Skeletal muscle tissue (tissue), 2 donors: Measurements from ENCODE around the gene TSPAN9. TPM values are rescaled to one million over a fixed set of nuclear protein-coding genes. Genes with fewer than 3 reads are reported as not detected.
A peak's percentile ranks its signal among the peaks of the same experiment; 100 is the strongest.

Experiments
- small RNA-seq: library from RNA; depleted of rRNA; stranded (forward); fragments of <200 nt; gene quantifications from one replicate; pipeline ENCODE3, GENCODE V24; 2014
- total RNA-seq: library from RNA; depleted of rRNA; stranded (reverse); fragments of >200 nt; gene quantifications from one replicate; pipeline ENCODE4 v1.2.3, GENCODE V29; 2014

Gene TSPAN9
- total RNA-seq, 1 donor from 2014 or later, result 66.3 TPM

Small RNAs within 50 kb of the gene (small RNA-seq; reads per million reads assigned to genes)
- gene AC005912.1, result 0.65 reads per million, percentile 69 among the genes with 10 or more reads in this experiment
- not detected for gene RF00017

Other genes starting within 250 kb of the TSPAN9 start
- gene NRIP2, start 242.3 kb upstream of the TSPAN9 start, total RNA-seq, result 1.0 TPM
- not detected for gene TEX52, start 220.3 kb upstream of the TSPAN9 start, total RNA-seq
- 0.52 TPM for gene FOXM1, start 200.2 kb upstream of the TSPAN9 start, total RNA-seq
- gene RHNO1, start 200.2 kb upstream of the TSPAN9 start, total RNA-seq, result 10.4 TPM
- 23.5 TPM for gene TULP3, start 186.5 kb upstream of the TSPAN9 start, total RNA-seq
- gene TEAD4, start 118.0 kb upstream of the TSPAN9 start, total RNA-seq, result 30.3 TPM